GM19239 (cell line): Measurements from ENCODE around the gene DAO.
"Not testable (repeated sequence)": the region's sequence is repeated elsewhere in the genome, so short reads cannot be mapped to it uniquely, and the experiment has no call there.

Experiments
- DNase-seq: peaks from one replicate; pipeline ENCODE4 v3.0.0; 2011; ENCODE audit warnings: low spot score; ENCODE audit not compliant: insufficient read length
- FAIRE-seq: peaks from 2 replicates; lab custom pipeline; 2011; peaks lifted over from hg19 to GRCh38; lab: Jason Lieb, UNC

The DAO gene

DNA sequence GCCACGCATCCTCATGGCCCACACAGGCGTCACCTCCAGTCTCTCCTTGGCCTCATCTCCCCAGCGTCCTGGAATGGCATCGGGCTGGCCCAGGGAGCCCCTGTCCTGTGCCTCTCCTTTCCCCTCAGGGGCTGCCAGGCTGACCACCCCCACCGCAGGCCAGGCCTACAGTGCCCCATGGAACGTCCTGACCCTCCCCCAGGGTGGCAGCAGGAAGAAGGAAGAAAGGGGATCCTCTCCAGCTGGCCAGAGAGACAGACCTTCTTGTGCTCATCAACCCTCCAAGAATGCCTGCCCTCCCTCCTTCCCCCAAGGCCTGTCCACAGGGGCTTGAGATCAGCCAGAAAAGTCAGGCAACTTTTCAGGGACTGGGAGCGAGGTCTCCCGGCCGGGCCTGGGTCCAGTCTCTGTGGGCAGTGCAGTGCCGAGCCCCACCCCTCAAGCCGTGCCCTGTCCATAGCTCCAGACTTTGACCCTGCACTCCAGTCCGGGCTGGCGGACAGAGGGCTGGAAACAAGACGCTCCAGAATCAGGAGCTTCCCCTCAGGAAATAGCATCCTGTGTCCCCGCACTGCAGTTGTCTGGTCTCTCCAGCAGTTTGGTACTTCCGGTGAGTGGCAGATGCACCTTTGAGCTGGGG is at the start of gene DAO:
DAO (plus strand) TSS at position 478 of the 640 bp plus-strand sequence. CDS start 4,915 bp downstream, outside the sequence.
- no peak for FAIRE-seq

GRCh38 chr12:108831309-108831991 is 48.4 kb upstream of the DAO start:
- no peak for DNase-seq
- peak; percentile 75 for FAIRE-seq

More for the DNA sequence above, at the start of gene DAO:
- DNase-seq: no peak

DNA sequence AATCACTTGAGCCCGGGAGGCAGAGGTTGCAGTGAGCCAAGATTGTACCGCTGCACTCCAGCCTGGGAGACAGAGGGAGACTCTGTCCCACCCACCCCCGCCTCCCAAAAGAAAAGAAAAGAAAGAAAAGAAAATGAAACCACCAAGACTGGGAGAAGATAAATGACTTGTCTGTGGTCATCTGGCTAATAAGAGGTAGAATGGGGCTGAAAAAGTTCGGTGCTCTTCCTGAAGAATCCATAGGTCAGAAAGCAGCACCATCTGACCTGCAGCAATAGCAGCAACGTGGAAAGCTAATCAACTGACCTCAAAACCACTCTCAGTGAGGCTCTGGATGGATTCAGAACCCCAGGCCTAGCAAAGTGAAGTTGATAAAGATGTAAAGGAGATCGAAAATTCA is 47.7 kb upstream of the DAO start:
- FAIRE-seq (no peak), DNase-seq (no peak)

DNA sequence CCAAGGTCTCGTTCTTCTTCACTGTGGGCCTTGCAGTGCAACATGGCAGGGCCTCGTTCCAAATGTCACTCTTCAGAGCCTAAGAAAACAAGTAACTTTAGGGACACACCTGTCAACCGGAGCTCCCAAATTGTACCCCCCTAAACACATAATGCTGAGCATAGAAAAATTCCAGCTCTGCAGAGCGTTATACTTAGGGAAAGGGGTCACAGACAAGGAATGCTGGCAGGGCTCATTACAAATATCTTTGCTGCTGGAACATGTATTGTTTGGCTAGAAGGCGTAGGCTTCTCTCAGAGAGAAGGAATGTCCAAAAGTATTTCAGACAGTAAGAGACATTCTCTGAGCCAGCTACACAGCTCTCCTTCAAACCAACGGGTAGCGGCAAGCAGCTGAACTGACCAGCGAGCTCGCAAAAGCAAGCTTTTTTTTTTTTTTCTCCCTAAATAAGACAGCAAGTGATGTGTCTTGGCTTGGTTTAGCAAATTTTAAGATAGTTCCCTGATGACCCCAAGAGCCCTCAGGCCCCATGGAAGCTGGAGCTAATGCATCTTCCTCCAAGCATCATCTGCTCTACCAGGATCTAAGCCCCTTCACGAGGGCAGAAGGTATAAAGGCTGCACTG is 47.0 kb upstream of the DAO start:
- no peak for FAIRE-seq
- DNase-seq: no peak

DNA sequence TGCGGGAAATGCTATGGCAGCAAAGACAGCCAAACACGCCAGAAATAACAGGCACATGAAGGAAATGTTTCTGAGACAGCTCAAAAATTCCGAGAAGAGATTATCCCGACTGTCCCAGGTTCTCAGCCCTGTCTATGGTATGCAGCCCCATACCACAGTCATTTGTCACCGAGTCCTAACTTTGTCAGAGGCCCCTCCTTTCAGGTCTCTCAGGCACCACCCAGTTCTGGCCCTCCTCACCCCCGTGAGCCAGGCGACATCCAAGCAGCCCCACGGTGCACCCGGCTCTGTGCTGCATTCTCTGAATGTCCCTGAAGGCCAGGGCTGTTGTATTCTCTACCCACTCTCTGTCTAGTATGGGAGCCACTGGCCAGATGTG is 46.5 kb upstream of the DAO start:
- no peak for DNase-seq
- FAIRE-seq: no peak

GRCh38 chr12:108833757-108834472 is 46.0 kb upstream of the DAO start:
- DNase-seq: no peak
- no peak for FAIRE-seq

DNA sequence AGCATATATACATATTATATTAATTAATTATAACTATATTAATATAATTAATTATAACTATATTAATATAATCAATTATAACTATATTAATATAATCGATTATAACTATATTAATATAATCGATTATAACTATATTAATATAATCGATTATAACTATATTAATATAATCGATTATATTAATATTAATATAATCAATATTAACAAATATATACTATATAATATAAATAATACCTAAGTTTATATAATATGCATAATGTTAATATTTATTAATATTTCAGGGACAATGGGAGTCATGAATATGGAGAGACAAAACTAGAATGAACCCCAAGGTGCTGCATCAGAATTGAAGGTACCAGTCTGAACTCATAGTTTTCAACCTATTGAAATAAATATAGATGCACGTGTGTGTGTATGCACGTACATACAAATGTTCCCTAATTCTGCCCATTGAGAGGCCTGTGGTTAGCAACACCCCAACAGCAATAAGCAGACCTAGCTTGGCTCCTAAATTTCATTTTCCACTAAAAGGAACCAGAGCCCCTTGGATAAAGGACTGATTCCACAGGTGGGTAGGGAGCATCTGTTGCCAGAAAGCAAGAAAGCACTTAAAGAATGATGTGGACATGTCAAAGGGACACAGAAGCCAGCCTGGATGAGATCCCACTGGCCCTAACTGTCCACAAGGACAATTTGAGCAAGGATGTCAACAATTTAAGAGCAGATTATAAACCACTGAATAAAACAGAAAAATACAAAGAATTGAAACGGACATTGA is 43.8 kb upstream of the DAO start:
- no peak for FAIRE-seq
- DNase-seq: no peak

- FAIRE-seq (no peak), DNase-seq (no peak)
Observed at GRCh38 chr12:108837239-108837638, 42.7 kb upstream of the DAO start.

DNA sequence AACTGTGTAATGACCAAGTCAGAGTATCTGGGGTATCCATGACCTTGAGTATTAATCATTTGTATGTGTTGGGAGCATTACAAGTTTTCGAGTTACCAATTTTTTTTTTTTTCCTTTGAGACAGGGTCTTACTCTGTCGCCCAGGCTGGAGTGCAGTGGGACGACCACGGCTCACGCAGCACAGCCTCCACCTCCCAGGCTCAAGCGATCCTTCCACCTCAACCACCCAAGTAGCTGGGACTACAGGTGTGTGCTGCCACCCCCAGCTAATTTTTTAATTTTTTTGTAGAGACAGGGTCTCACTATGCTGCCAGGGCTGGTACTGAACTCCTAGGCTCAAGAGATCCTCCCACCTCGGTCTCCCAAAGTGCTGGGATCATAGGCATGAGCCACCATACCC is 42.2 kb upstream of the DAO start:
- DNase-seq (no peak), FAIRE-seq (no peak)

GRCh38 chr12:108838194-108839017 is 41.5 kb upstream of the DAO start:
- DNase-seq (peak; percentile 67), FAIRE-seq (peak; percentile 90)

GRCh38 chr12:108839018-108839889 is 40.6 kb upstream of the DAO start:
- DNase-seq: no peak
- no peak for FAIRE-seq

- DNase-seq: no peak
- FAIRE-seq: no peak
Observed at GRCh38 chr12:108839890-108840230, 40.0 kb upstream of the DAO start.

- DNase-seq (no peak), FAIRE-seq (no peak)
Observed at GRCh38 chr12:108840605-108841332, 39.1 kb upstream of the DAO start.

GRCh38 chr12:108841825-108842224 is 38.1 kb upstream of the DAO start:
- not testable (repeated sequence) for FAIRE-seq, DNase-seq

DNA sequence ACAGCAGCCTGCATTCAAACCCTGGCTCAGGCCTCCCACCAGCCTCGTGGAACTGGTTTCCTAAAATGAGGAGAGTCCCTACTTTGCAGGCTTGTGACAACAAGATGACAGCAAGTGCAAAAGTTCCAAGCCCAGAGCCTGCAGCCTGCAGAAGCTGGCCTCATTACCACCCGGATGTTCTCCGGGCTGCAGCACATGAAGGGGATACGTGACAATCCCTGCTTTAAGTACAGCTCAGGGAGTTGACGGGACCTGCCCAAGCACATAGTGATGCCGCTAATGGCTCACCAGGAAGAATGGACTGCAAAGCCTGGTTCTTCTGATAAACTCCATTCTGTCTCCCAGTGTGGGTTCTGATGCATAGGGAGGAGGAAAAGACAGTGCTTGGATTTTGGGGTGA is 37.5 kb upstream of the DAO start:
- FAIRE-seq: no peak
- no peak for DNase-seq

- DNase-seq: no peak
- no peak for FAIRE-seq
Observed at GRCh38 chr12:108843187-108843586, 36.7 kb upstream of the DAO start.

GRCh38 chr12:108845696-108846095 is 34.2 kb upstream of the DAO start:
- FAIRE-seq (no peak), DNase-seq (no peak)

- no peak for DNase-seq
- FAIRE-seq: no peak
Observed at GRCh38 chr12:108846290-108846701, 33.6 kb upstream of the DAO start.
